ENCODE results near the gene ZDHHC14. TPM values are rescaled to one million over a fixed set of nuclear protein-coding genes. Genes with fewer than 3 reads are reported as not detected.

Gene ZDHHC14
- total and polyA plus RNA-seq, 2 of the 8 experiments (the other 6 are each of a cell fraction or from before 2014, with no cell fraction given): 2.9 to 5.3 TPM

- TF ChIP-seq CTCF (IDR thresholded peaks at IDR 0.05; ENCODE audit: control extremely low read depth in 1 of 3, insufficient read depth in 1 of 3, low read depth in 1 of 3, low read length in 3 of 3): no peak
- no peak for TF ChIP-seq BCL11A (IDR thresholded peaks at IDR 0.05; ENCODE audit: low read depth in 2 of 2, low read length in 2 of 2)
- TF ChIP-seq HDAC6 (IDR thresholded peaks at IDR 0.05; ENCODE audit: low read depth, low read length): no peak
- TF ChIP-seq KDM1A (IDR thresholded peaks at IDR 0.05; ENCODE audit: borderline replicate concordance, low read length): no peak
- no peak for TF ChIP-seq NANOG (IDR thresholded peaks at IDR 0.05; ENCODE audit: insufficient read depth, low read depth, low read length, poor library complexity, severe bottlenecking)
- TF ChIP-seq TAF1 (IDR thresholded peaks at IDR 0.05; ENCODE audit: low read depth, low read length): no peak
- TF ChIP-seq GABPA (IDR thresholded peaks at IDR 0.05; ENCODE audit: borderline replicate concordance, insufficient read depth, low read length): no peak
- no peak for TF ChIP-seq USF2 (IDR thresholded peaks at IDR 0.05; ENCODE audit: low read length)
- TF ChIP-seq TBP (IDR thresholded peaks at IDR 0.05; ENCODE audit: low read depth, low read length): no peak
- no peak for TF ChIP-seq FOSL1 (IDR thresholded peaks at IDR 0.05; ENCODE audit: insufficient read depth, low read depth, low read length)
- no peak for TF ChIP-seq CHD2 (IDR thresholded peaks at IDR 0.05; ENCODE audit: low read length)
Measured at GRCh38 chr6:157708933-157709332, 327.9 kb downstream of the ZDHHC14 start (continued).
